ENCODE results near the gene SUSD6.
"Not testable (repeated sequence)": the region's sequence is repeated elsewhere in the genome, so short reads cannot be mapped to it uniquely, and the experiment has no call there.

Gene SUSD6

GRCh38 chr14:69696633-69697557 is 85.5 kb downstream of the SUSD6 start:
- H3K4me3 ChIP-seq (ENCODE audit: low read length): no peak overlapping the region
- TF ChIP-seq, protein P1, sequence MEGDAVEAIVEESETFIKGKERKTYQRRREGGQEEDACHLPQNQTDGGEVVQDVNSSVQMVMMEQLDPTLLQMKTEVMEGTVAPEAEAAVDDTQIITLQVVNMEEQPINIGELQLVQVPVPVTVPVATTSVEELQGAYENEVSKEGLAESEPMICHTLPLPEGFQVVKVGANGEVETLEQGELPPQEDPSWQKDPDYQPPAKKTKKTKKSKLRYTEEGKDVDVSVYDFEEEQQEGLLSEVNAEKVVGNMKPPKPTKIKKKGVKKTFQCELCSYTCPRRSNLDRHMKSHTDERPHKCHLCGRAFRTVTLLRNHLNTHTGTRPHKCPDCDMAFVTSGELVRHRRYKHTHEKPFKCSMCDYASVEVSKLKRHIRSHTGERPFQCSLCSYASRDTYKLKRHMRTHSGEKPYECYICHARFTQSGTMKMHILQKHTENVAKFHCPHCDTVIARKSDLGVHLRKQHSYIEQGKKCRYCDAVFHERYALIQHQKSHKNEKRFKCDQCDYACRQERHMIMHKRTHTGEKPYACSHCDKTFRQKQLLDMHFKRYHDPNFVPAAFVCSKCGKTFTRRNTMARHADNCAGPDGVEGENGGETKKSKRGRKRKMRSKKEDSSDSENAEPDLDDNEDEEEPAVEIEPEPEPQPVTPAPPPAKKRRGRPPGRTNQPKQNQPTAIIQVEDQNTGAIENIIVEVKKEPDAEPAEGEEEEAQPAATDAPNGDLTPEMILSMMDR (IDR thresholded peaks at IDR 0.05; ENCODE audit: insufficient read depth, low read depth, low read length, missing control alignments): no peak
- no peak for DNase-seq (ENCODE audit: low read depth)

- no peak for DNase-seq (ENCODE audit: low read depth)
- TF ChIP-seq, protein P1 (IDR thresholded peaks at IDR 0.05; ENCODE audit: insufficient read depth, low read depth, low read length, missing control alignments): no peak
- H3K4me3 ChIP-seq (ENCODE audit: low read length): no peak overlapping the region
Measured at GRCh38 chr14:69698572-69698971, 87.2 kb downstream of the SUSD6 start.

- not testable (repeated sequence) for DNase-seq (ENCODE audit: low read depth); H3K4me3 ChIP-seq (ENCODE audit: low read length)
Measured at GRCh38 chr14:69699243-69699642, 87.8 kb downstream of the SUSD6 start.

GRCh38 chr14:69699748-69700303 is 88.4 kb downstream of the SUSD6 start:
- H3K4me3 ChIP-seq (ENCODE audit: low read length): no peak overlapping the region
- TF ChIP-seq, protein P1 (IDR thresholded peaks at IDR 0.05; ENCODE audit: insufficient read depth, low read depth, low read length, missing control alignments): no peak
- no peak for DNase-seq (ENCODE audit: low read depth)

DNA sequence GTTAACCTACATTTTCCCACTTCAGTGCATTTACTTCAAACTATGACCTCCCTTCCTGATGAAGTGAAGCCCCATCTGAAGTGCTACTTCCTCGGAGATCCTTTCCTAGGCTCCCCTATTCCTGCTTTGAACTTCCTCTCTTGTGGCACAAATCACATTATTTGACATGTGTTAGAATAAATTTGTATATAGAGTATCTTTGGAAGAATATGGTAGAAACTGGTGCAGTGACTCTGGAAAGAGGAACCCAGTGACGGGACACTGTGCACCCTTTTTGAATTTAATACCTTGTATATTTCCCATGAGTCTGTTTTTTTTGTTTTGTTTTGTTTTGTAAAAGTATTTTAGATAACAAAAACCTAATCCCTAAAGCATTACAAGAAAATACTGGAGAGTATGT is 89.2 kb downstream of the SUSD6 start:
- no peak for DNase-seq (ENCODE audit: low read depth)
- TF ChIP-seq, protein P1 (IDR thresholded peaks at IDR 0.05; ENCODE audit: insufficient read depth, low read depth, low read length, missing control alignments): no peak
- H3K4me3 ChIP-seq (ENCODE audit: low read length): no peak overlapping the region

DNA sequence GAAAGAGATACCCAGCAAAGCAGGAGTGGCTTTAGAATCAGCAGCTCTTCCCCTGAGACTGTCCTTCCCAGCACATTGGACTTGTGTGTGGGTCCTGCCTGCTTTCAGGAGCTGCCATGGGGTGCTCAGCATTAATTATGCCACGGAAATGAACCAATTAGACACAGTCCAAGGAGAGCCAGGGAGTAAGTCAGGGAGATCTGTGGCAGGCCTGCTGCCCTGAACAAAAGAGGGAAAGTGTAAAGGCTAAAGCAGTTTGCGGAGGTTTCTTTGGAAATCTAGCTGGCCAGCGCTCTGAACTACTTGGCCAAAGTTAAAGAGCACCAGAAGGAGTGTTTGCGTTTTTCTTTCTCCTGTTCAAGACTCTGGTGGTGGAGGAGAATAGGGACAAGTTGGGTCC is 89.9 kb downstream of the SUSD6 start:
- H3K4me3 ChIP-seq (ENCODE audit: low read length): no peak overlapping the region
- DNase-seq (ENCODE audit: low read depth): no peak
- TF ChIP-seq, protein P1 (IDR thresholded peaks at IDR 0.05; ENCODE audit: insufficient read depth, low read depth, low read length, missing control alignments): no peak

- DNase-seq (ENCODE audit: low read depth): no peak
- H3K4me3 ChIP-seq (ENCODE audit: low read length): no peak overlapping the region
- TF ChIP-seq, protein P1 (IDR thresholded peaks at IDR 0.05; ENCODE audit: insufficient read depth, low read depth, low read length, missing control alignments): no peak
Measured at GRCh38 chr14:69701857-69702256, 90.5 kb downstream of the SUSD6 start.
